Activated CD8-positive, alpha-beta T cell treated with anti-CD3 and anti-CD28 coated beads, Interleukin-2, amount 10 ng/mL, durations not matched to agents 7 days and 5 days (primary cell): ENCODE results near the gene FBXL19. TPM values are rescaled to one million over a fixed set of nuclear protein-coding genes. Genes with fewer than 3 reads are reported as not detected.
A peak's percentile ranks its signal among the peaks of the same experiment; 100 is the strongest.
"Not testable (repeated sequence)": the region's sequence is repeated elsewhere in the genome, so short reads cannot be mapped to it uniquely, and the experiment has no call there.

Experiments used
- ATAC-seq: fragments of 150-1000 bp; cut with Tn5 transposase; one replicate; pipeline ENCODE4 v1.10.0; 2021; ENCODE audit warnings: moderate library complexity
- CTCF ChIA-PET: fragments of 350-600 bp; sonication (Branson Sonifier 250); formaldehyde crosslinking; loops from one replicate; lab custom pipeline; 2021; ENCODE audit warnings: antibody characterized with exemption; lab: Charles Lee
- POLR2A ChIA-PET: fragments of 350-600 bp; sonication (Branson Sonifier 250); formaldehyde crosslinking; loops from one replicate; lab custom pipeline; 2021; ENCODE audit warnings: antibody characterized with exemption; lab: Charles Lee
- DNase-seq: peaks from one replicate; pipeline ENCODE4 v3.0.0-alpha.2; 2020
- H3K27ac Mint-ChIP-seq: one replicate; pipeline ENCODE4 v1.8.0; 2021; ENCODE audit warnings: mild to moderate bottlenecking, mixed read lengths
- H3K27me3 Mint-ChIP-seq: one replicate; pipeline ENCODE4 v1.8.0; 2021; ENCODE audit warnings: low read depth, mixed read lengths
- H3K36me3 Mint-ChIP-seq: one replicate; pipeline ENCODE4 v1.8.0; 2021; ENCODE audit warnings: low read depth, mixed read lengths
- H3K4me1 Mint-ChIP-seq: one replicate; pipeline ENCODE4 v1.8.0; 2021; ENCODE audit warnings: low read depth, mixed read lengths
- H3K4me3 Mint-ChIP-seq: one replicate; pipeline ENCODE4 v1.8.0; 2021; ENCODE audit warnings: mild to moderate bottlenecking, mixed read lengths
- H3K9me3 Mint-ChIP-seq: one replicate; pipeline ENCODE4 v1.8.0; 2022; ENCODE audit warnings: mixed read lengths; ENCODE audit not compliant: insufficient read depth
- total RNA-seq, 2 experiments: library from RNA; stranded (reverse); gene quantifications; one replicate each; pipeline ENCODE4 v1.2.3, GENCODE V29; 2021

FBXL19 gene
- total RNA-seq, 2 experiments from 2014 or later, result 22.7 to 23.1 TPM

DNA sequence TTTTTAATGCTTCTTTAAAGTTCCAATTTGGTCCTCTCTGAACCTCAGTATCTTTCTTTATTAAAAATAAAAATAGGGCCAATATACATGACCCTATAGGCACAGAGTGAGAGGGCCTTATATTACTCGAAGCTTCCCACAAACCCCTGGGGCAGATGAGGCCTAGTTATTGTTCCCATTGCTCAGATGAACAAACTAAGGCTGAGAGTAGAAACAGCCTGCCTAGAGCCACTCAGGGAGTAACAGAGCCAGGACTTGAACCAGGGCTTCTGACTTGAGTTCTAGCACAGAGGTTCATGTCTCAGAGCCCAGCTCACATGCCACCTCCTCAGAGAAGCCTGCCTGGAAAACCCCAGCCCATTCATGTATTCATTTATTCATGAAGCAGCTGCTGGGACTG is 37.2 kb upstream of the FBXL19 start:
- no peak for ATAC-seq
- peaks cover 29% of the 10 kb centered on the region for H3K4me1 Mint-ChIP-seq
- POLR2A ChIA-PET, result interaction anchor here (0.6 to 1.8 kb wide), 2 partner anchors 10 to 41 kb away, joined by 3 to 6 read pairs; no protein-coding TSS in a partner anchor
- no peak overlapping the region for H3K4me3 Mint-ChIP-seq
- no peak for DNase-seq
- no peaks in the 10 kb centered on the region for H3K9me3 Mint-ChIP-seq
- H3K27ac Mint-ChIP-seq, result no peak overlapping the region
- H3K36me3 Mint-ChIP-seq, result peaks cover 38% of the 10 kb centered on the region
- CTCF ChIA-PET, result interaction anchor here (0.8 kb wide), 1 partner anchor 41 kb away, joined by 3 read pairs; no protein-coding TSS in a partner anchor
- no peaks in the 10 kb centered on the region for H3K27me3 Mint-ChIP-seq

DNA sequence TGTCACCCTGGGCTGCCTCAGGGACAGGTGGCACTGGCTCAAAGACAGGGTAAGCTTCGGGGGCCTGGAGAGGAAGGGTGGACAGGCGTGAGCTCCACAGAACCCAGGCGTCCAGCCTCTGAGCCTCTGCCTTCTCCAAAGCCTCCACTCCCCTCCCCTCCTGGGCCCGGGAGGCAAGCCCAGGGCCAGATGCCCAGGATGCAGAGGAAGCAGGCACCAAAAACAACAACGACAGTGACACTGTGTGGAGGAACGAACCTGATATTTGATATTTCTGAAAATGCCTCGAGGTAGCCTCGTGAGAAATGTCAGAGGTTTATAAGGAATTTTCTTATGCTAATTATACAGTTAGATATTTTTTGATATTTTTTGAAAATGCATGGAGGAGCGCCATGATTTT is 35.4 kb upstream of the FBXL19 start:
- no peak overlapping the region for H3K27ac Mint-ChIP-seq
- no peaks in the 10 kb centered on the region for H3K27me3 Mint-ChIP-seq
- CTCF ChIA-PET, result interaction anchor here (1.7 kb wide), 1 partner anchor 43 kb away, joined by 6 read pairs; no protein-coding TSS in a partner anchor
- H3K9me3 Mint-ChIP-seq, result no peaks in the 10 kb centered on the region
- peaks cover 20% of the 10 kb centered on the region for H3K4me1 Mint-ChIP-seq
- ATAC-seq (no peak), DNase-seq (no peak)
- H3K4me3 Mint-ChIP-seq, result no peak overlapping the region
- POLR2A ChIA-PET, result no interaction called here
- H3K36me3 Mint-ChIP-seq, result peaks cover 36% of the 10 kb centered on the region

DNA sequence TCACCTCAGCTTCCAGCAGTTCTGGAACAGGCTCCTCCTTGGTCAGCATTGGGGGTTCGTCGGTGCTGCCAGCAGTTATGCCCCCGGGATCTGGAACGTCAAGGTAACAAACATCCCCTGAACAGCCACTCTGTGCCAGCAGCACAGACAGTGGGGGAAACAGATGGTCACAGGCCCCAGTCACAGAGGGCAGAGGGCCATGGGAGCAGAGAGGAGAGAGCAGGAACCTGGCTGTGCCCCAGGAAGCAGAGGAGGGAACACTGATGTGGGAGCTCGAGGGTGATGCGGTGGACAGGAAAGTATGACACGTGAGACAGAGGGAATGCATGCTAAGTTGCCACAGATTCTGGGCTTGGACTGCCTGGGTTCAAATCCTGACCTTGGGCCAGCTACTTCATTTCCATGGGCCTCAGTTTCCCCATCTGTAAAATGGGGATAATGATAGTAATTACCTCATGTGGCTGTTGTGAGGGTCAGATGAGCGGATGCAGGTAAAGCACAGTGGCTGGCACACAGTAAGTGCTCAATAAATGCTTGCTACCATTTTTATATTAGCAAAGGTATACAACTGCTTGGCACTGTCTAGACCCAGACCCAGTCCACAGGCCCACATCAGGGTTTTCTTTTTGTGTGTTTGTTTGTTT is 34.4 kb upstream of the FBXL19 start:
- ChIA-PET CTCF (interaction anchor here (1.7 kb wide), 1 partner anchor 44 kb away, joined by 6 read pairs; no protein-coding TSS in a partner anchor), POLR2A (interaction anchor here (1.9 kb wide), 1 partner anchor 13 kb away, joined by 6 read pairs; no protein-coding TSS in a partner anchor)
- Mint-ChIP-seq H3K9me3 (no peaks in the 10 kb centered on the region), H3K4me3 (no peak overlapping the region), H3K27ac (peak overlapping the region; percentile 3), H3K36me3 (peaks cover 33% of the 10 kb centered on the region), H3K4me1 (peaks cover 22% of the 10 kb centered on the region), H3K27me3 (no peaks in the 10 kb centered on the region)
- ATAC-seq (no peak), DNase-seq (no peak)

DNA sequence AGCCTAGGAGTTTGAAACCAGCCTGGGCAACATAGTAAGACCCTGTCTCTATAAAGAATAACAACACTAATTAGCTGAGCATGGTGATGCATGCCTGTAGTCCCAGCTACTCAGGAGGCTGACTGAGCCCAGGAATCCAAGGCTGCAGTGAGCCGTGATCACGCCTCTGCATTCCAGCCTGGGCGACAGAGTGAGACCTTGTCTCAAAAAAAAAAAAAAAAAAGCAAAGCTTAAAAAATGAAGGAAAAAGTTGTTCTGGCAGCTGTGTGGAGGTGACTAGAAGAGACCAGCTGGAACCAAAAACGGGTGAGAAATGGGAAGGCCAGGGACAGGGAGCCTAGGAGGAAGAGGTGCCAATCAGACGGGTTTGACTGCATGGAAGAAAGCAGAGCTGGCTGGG is 33.7 kb upstream of the FBXL19 start:
- POLR2A ChIA-PET, result interaction anchor here (1.9 to 2.3 kb wide), 2 partner anchors 12 to 14 kb away, joined by 6 to 12 read pairs; no protein-coding TSS in a partner anchor

DNA sequence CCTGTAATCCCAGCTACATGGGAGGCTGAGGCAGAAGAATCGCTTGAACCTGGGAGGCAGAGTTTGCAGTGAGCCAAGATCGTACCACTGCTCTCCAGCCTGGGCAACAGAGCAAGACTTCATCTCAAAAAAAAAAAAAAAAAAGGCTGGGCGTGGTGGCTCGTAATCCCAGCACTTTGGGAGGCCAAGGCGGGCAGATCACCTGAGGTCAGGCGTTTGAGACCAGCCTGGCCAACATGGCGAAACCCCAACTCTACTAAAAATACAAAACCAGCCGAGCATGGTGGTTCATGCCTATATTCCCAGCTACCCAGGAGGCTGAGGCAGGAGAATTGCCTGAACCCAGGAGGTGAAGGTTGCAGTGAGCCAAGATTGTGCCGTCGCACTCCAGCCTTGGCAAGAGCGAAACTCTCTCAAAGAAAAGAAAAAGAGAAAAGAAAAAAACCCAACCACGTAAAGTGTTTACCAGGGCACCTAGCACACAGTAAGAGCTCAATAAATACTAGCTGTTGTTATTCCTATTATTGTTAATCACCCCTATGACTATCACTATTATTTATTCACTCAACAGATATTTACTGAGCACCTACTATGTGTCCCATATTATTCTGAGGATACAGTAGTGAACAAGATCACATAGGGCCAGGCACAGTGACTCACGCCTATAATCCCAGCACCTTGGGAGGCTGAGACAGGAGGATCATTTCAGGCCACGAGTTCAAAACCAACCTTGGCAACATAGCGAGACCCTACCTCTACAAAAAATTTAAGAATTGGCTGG is 32.1 kb upstream of the FBXL19 start:
- not testable (repeated sequence) for ATAC-seq, H3K9me3 Mint-ChIP-seq, H3K27me3 Mint-ChIP-seq, DNase-seq, H3K27ac Mint-ChIP-seq, H3K4me3 Mint-ChIP-seq
- ChIA-PET CTCF (interaction anchor here (1.8 to 3.0 kb wide), 2 partner anchors 10 to 46 kb away, joined by 9 to 17 read pairs; no protein-coding TSS in a partner anchor), POLR2A (interaction anchor here (2.3 to 3.2 kb wide), 2 partner anchors 11 to 16 kb away, joined by 12 to 26 read pairs; no protein-coding TSS in a partner anchor)
- peaks cover 26% of the 10 kb centered on the region for H3K36me3 Mint-ChIP-seq
- H3K4me1 Mint-ChIP-seq, result peaks cover 35% of the 10 kb centered on the region

More for the DNA sequence above, 33.7 kb upstream of the FBXL19 start:
- CTCF ChIA-PET, result no interaction called here
- Mint-ChIP-seq H3K27me3 (no peaks in the 10 kb centered on the region), H3K4me1 (peaks cover 28% of the 10 kb centered on the region), H3K9me3 (no peaks in the 10 kb centered on the region), H3K36me3 (peaks cover 32% of the 10 kb centered on the region), H3K27ac (no peak overlapping the region), H3K4me3 (no peak overlapping the region)
- ATAC-seq (no peak), DNase-seq (no peak)

DNA sequence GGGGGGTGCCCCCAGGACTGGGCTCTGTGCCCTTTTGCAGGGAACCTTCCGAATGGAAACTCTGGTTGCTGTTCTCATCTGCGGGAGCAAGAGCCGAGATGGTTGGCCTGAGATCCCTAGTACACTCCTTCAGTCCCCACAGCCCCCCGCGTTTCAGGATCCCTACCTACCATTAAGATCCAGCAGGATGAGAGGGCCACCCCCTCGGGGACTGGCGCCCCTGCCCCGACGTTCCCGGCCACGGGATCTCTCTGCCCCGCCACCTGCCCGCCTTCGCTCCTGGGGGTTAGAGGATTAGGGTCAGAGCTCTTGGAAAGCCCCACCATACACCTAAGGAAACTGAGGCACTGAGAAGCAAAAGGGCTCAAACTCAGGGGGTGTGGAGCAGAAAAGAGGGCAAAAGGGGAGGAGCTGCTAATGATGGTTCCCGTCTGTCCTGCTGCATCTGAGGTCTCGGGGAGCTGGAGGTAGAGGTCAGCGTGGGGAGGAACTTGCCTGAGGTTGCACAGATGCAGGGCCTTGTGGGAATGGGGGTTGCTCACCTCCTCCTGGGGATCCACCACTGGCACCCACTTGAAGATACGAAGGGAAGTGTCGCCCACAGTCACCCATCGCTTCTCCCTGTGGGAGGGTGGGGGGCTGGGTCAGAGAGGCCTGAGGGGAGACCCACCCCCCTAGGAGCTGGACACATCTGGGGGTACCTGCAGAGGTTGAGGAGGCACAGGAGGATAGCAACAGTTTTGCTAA is 30.5 kb upstream of the FBXL19 start:
- CTCF ChIA-PET, result interaction anchor here (1.1 to 3.0 kb wide), 3 partner anchors 9 to 79 kb away, joined by 3 to 17 read pairs (median 9); no protein-coding TSS in a partner anchor
- POLR2A ChIA-PET, result interaction anchor here (1.0 to 3.2 kb wide), 3 partner anchors 9 to 78 kb away, joined by 3 to 26 read pairs (median 6); no protein-coding TSS in a partner anchor
- Mint-ChIP-seq H3K27me3 (no peaks in the 10 kb centered on the region), H3K27ac (peak overlapping the region; percentile 85), H3K4me3 (peak overlapping the region; percentile 88), H3K9me3 (no peaks in the 10 kb centered on the region), H3K4me1 (peaks cover 44% of the 10 kb centered on the region), H3K36me3 (peaks cover 20% of the 10 kb centered on the region)
- ATAC-seq (no peak), DNase-seq (no peak)

DNA sequence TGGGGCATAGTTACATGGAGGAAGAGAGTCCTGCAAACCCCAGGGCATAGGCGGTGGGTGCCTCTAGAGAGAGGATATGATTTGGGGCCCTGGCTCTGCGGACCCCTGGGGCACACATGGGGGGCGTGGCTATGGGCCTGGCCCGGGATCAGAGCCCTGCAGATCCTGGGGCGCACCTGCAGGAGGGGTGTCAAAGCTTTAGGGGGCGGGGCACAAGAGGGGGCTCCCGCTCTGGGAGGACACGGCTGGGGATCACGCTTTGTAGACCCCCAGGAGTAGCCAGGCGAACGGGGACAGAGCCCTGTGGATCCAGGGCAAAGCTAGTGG is 30.0 kb upstream of the FBXL19 start:
- H3K27ac Mint-ChIP-seq, result peak overlapping the region; percentile 85
- ChIA-PET POLR2A (interaction anchor here (1.4 to 3.2 kb wide), 2 partner anchors 9 to 18 kb away, joined by 6 to 26 read pairs; no protein-coding TSS in a partner anchor), CTCF (interaction anchor here (1.1 to 3.0 kb wide), 3 partner anchors 8 to 80 kb away, joined by 3 to 17 read pairs (median 9); no protein-coding TSS in a partner anchor)
- H3K27me3 Mint-ChIP-seq, result no peaks in the 10 kb centered on the region
- H3K4me1 Mint-ChIP-seq, result peaks cover 44% of the 10 kb centered on the region
- peak overlapping the region; percentile 88 for H3K4me3 Mint-ChIP-seq
- H3K36me3 Mint-ChIP-seq, result peaks cover 18% of the 10 kb centered on the region
- no peaks in the 10 kb centered on the region for H3K9me3 Mint-ChIP-seq
- ATAC-seq, result peak; percentile 14
- peak; percentile 49 for DNase-seq

DNA sequence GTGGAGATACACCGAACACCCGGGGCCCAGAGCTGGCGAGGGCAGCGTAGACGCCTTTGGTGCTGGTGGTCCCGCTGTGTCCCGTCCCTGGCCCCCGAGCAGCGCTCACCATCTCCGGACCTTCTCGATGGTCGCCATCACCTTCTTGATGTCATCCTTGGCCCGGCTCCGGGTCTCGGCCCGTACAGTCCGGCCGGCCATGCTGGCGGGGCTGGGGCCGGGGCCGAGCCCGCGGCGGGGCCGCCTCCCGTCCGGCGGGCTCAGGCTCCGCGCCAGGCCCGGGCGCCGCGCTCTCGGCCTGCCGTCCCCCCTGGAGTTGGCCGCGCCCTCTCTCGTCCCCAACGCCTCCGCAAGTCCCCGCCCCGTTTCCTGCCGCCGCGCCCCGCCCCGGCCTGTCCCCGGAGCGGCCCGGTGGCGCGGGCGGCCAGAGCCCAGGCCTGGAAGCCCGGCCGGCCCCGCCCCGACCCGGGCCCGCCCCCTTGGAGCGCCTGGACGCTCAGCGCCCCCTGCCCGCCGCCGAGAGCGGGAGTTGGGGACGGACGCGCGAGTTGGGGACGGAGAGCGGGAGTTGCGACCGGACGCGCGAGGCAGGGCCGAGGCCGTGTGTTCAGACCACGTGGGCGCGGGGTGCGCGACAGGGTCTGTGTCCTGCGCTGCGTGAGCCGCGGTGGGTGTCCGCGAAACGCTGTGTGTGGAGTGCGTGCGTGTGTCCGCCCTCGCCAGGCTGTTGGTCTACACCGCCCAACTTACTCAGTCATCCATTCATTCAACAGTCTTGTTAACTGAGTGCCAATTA is 29.4 kb upstream of the FBXL19 start, which contains the start of gene BCL7C:
BCL7C (minus strand) TSS at position 334 of the 796 bp plus-strand sequence; CDS start at position 201, 133 bp downstream.
- Mint-ChIP-seq H3K27me3 (no peaks in the 10 kb centered on the region), H3K27ac (peak within 1 kb of the TSS; percentile 85), H3K36me3 (peaks cover 13% of the 10 kb centered on the region), H3K9me3 (no peaks in the 10 kb centered on the region), H3K4me1 (peaks cover 42% of the 10 kb centered on the region), H3K4me3 (peak within 1 kb of the TSS; percentile 88)
- peak; percentile 89 for ATAC-seq
- CTCF ChIA-PET, result no interaction called here
- POLR2A ChIA-PET, result interaction anchor here (1.4 to 3.2 kb wide), 2 partner anchors 8 to 18 kb away, joined by 6 to 26 read pairs; no protein-coding TSS in a partner anchor
- DNase-seq, result peak; percentile 86

DNA sequence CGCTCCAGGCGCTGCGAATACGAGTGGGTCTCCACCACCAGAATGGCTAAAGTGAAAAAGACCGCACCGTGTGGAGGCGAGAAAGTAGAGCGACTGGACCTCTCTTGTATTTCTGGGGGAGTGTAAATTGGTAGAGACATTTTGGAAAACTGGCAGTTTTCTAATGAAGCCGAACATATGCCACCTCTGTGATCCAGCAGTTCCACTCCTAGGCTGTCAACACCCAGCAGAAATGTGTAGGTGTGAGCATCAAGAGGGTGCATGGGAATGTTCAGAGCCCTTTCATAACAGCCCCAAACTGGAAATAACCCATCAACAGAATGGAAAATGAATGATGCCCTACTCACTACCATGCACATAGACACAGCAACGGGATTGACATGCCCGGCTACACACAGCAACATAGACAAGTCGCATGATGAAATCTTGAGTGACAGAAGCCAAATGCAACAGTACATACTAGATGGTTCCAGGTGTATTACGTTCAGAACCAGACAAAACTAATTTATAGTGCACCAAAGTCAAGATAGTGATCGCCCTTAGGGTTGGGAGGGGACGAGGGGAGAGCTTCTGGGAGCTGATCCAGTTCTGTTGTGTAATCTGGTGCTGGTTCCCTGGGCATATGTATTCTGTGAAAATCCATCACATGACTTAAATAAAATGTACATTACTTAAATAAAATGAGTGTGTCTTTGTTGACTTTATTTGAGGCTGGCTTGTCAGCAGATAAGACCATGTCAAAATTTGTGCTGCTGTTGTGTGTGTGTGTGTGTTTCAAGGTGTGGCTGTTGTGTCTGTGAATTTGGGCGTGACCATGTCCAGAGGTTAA is 28.6 kb upstream of the FBXL19 start:
- peak overlapping the region; percentile 37 for H3K27ac Mint-ChIP-seq

More for the DNA sequence above, 28.6 kb upstream of the FBXL19 start:
- Mint-ChIP-seq H3K4me3 (peak overlapping the region; percentile 72), H3K4me1 (peaks cover 43% of the 10 kb centered on the region), H3K9me3 (no peaks in the 10 kb centered on the region), H3K36me3 (peaks cover 9% of the 10 kb centered on the region), H3K27me3 (no peaks in the 10 kb centered on the region)
- no peak for ATAC-seq
- ChIA-PET CTCF (interaction anchor here (1.6 kb wide), 1 partner anchor 50 kb away, joined by 5 read pairs; no protein-coding TSS in a partner anchor), POLR2A (no interaction called here)
- no peak for DNase-seq
